Measurements from ENCODE around the gene VGLL3. TPM values are rescaled to one million over a fixed set of nuclear protein-coding genes. Genes with fewer than 3 reads are reported as not detected.
"Not testable (repeated sequence)": the region's sequence is repeated elsewhere in the genome, so short reads cannot be mapped to it uniquely, and the experiment has no call there.

VGLL3 gene
- total RNA-seq, 4 donors from 2014 or later, result 23.7 to 45.6 (median 30.5) TPM

GRCh38 chr3:87033205-87033604 is 42.3 kb upstream of the VGLL3 start:
- intact Hi-C loops (cut with DNase I), result no loop called here
- Histone ChIP-seq H3K4me3 (no peak overlapping the region), H3K27ac (replicated peaks in 1 of 4) (no peak overlapping the region), H3K36me3 (no peaks in the 10 kb centered on the region), H3K4me1 (no peaks in the 10 kb centered on the region), H3K9me3 (no peaks in the 10 kb centered on the region), H3K27me3 (no peaks in the 10 kb centered on the region)
- no peak for TF ChIP-seq POLR2A (IDR thresholded peaks at IDR 0.05; ENCODE audit: low read depth)
- no peak for TF ChIP-seq EP300 (IDR thresholded peaks at IDR 0.05)
- TF ChIP-seq CTCF (IDR thresholded peaks at IDR 0.05), result no peak
- no peak for TF ChIP-seq POLR2AphosphoS5 (IDR thresholded peaks at IDR 0.05)
- WGBS, result 61% methylated on average over 1 of the region's 1 CpG
- DNase-seq (ENCODE audit: extremely low spot score), result no peak

GRCh38 chr3:87025661-87026645 is 35.0 kb upstream of the VGLL3 start:
- H3K4me3 ChIP-seq, result no peak overlapping the region
- TF ChIP-seq POLR2A (IDR thresholded peaks at IDR 0.05; ENCODE audit: low read depth) (no peak), EP300 (IDR thresholded peaks at IDR 0.05) (no peak), CTCF (IDR thresholded peaks at IDR 0.05) (no peak), POLR2AphosphoS5 (IDR thresholded peaks at IDR 0.05) (no peak)
- DNase-seq (ENCODE audit: extremely low spot score), result no peak
- WGBS, result 66% methylated on average over 3 of the region's 3 CpGs
- no peaks in the 10 kb centered on the region for H3K4me1 ChIP-seq
- intact Hi-C loops (cut with DNase I), result no loop called here
- no peaks in the 10 kb centered on the region for H3K27me3 ChIP-seq
- no peaks in the 10 kb centered on the region for H3K9me3 ChIP-seq
- no peaks in the 10 kb centered on the region for H3K36me3 ChIP-seq
- no peak overlapping the region for H3K27ac ChIP-seq (replicated peaks in 1 of 4)

GRCh38 chr3:87017370-87017769 is 26.4 kb upstream of the VGLL3 start:
- H3K9me3 ChIP-seq; DNase-seq (ENCODE audit: extremely low spot score); H3K27me3 ChIP-seq; intact Hi-C loops (cut with DNase I); H3K4me1 ChIP-seq; H3K4me3 ChIP-seq; H3K36me3 ChIP-seq; H3K27ac ChIP-seq (replicated peaks in 1 of 4): not testable (repeated sequence)
- 68% methylated on average over 3 of the region's 6 CpGs for WGBS

DNA sequence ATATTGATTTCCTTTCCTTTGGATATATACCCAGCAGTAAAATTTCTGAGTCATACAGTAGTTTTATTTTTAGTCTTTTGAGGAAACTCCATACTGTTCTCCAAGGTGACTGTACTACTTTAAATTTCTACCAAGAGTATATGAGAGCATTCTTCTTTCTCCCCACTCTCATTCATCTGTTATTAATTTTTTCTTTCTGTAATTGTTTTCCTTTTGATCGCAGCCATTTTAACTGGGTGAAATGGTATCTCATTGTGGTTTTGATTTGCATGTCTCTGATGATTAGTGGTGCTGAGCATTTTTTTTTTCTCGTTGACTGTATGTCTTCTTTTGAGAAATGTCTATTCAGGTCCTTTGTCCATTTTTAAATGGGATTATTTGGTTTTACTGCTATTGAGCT is 18.3 kb upstream of the VGLL3 start:
- intact Hi-C loops (cut with DNase I), result no loop called here
- DNase-seq (ENCODE audit: extremely low spot score), result no peak

More for the DNA sequence above, 18.3 kb upstream of the VGLL3 start:
- Histone ChIP-seq H3K4me1 (no peaks in the 10 kb centered on the region), H3K4me3 (no peak overlapping the region), H3K27me3 (no peaks in the 10 kb centered on the region), H3K36me3 (no peaks in the 10 kb centered on the region), H3K9me3 (no peaks in the 10 kb centered on the region), H3K27ac (replicated peaks in 1 of 4) (no peak overlapping the region)
- TF ChIP-seq POLR2A (IDR thresholded peaks at IDR 0.05; ENCODE audit: low read depth), result no peak
- no peak for TF ChIP-seq POLR2AphosphoS5 (IDR thresholded peaks at IDR 0.05)
- no peak for TF ChIP-seq CTCF (IDR thresholded peaks at IDR 0.05)
- TF ChIP-seq EP300 (IDR thresholded peaks at IDR 0.05), result no peak
- 51% methylated on average over 2 of the region's 2 CpGs for WGBS
